ENCODE results near the gene DIPK1A. TPM values are rescaled to one million over a fixed set of nuclear protein-coding genes. Genes with fewer than 3 reads are reported as not detected.

Gene DIPK1A
- total RNA-seq, 1 experiment from 2014 or later, result 4.8 TPM

DNA sequence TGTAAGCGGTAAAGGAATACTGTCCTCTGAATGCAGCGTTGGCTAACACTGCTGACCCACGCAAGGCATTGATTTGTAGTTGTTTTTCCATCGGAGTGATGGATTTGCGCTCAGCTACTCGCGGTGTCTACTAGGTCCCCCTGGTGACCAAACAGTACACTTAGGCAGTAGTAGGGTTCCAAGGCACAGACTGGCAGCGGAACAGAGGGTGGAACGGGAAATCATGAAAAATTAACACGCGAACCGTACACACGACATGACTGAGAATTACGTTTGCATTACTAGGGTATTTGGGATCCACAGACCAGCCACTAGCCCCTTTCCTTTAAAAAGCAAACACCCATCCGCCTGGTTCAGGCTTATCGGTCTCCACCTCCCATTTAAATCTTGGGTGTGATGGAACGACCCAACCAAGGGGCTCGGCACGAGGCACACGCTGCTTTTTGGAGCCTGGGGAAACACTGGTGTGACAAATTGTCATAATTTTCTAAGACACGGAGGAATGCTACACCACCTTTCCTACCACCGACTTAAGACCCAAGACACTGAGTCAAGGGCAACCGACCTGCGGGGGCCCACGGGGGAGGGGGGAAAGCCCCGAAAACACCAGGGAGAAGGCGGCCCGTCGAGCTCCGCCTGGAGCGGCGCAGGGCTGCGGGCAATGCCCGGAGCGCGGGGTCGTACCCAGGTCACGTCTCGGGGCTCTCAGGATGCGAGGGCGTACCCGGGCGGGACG, 699 bp downstream of the DIPK1A start (continued):
- TF ChIP-seq RELA (CRISPR knock-in tag; IDR thresholded peaks at IDR 0.05; ENCODE audit: borderline replicate concordance) (no peak), ZNF423 (CRISPR knock-in tag; IDR thresholded peaks at IDR 0.05) (no peak)

DNA sequence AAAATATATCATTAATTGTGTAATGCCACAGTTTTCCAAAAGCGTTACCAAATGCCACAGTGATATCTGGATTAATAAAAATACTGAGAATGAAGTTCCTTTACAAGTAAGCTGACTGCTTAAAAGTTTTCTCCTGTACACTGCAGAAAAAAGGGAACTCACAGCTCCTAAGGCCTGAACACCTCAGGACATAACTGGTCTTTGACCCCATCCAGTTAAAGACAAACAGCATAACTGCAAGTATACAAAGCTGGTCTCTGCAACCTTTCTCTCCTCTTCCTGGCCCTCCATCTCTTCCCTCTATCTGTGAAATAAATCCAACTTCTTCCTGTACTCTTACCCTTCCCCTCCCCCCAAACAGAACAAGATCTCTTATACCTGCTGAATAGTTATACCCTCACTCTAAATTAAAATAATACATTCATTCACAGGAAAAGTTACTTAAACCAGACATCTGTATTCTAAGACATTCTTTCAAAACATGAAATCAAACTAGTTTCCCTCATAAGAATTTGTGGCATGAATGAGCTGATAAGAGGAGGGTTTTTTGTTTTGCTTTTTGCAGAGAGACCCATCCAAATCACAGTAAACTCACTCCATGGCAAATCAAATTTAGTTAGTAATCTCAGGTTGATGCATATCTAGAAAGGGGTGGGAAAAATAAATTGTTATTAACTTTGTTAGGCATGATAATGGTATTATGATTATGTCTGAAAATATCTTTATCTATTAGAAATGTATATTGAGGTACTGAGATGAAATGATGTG, 2.9 kb downstream of the DIPK1A start:
- DNase-seq (ENCODE audit: low spot score) (no peak), ATAC-seq (no peak)
- H3K9me3 Mint-ChIP-seq, result no peaks in the 10 kb centered on the region
- ChIA-PET POLR2A (no interaction called here), CTCF (interaction anchor here (1.0 to 4.9 kb wide), 2 partner anchors 35 to 58 kb away, joined by 3 to 43 read pairs; no protein-coding TSS in a partner anchor)
- H3K36me3 Mint-ChIP-seq, result no peaks in the 10 kb centered on the region
- H3K4me3 Mint-ChIP-seq, result no peak overlapping the region
- TF ChIP-seq SP1 (CRISPR knock-in tag; conservative IDR thresholded peaks at IDR 0.05) (no peak), KAT7 (CRISPR knock-in tag; IDR thresholded peaks at IDR 0.05; ENCODE audit: borderline replicate concordance) (no peak), RORB (CRISPR knock-in tag; IDR thresholded peaks at IDR 0.05) (no peak)
- TF ChIP-seq, protein P1, sequence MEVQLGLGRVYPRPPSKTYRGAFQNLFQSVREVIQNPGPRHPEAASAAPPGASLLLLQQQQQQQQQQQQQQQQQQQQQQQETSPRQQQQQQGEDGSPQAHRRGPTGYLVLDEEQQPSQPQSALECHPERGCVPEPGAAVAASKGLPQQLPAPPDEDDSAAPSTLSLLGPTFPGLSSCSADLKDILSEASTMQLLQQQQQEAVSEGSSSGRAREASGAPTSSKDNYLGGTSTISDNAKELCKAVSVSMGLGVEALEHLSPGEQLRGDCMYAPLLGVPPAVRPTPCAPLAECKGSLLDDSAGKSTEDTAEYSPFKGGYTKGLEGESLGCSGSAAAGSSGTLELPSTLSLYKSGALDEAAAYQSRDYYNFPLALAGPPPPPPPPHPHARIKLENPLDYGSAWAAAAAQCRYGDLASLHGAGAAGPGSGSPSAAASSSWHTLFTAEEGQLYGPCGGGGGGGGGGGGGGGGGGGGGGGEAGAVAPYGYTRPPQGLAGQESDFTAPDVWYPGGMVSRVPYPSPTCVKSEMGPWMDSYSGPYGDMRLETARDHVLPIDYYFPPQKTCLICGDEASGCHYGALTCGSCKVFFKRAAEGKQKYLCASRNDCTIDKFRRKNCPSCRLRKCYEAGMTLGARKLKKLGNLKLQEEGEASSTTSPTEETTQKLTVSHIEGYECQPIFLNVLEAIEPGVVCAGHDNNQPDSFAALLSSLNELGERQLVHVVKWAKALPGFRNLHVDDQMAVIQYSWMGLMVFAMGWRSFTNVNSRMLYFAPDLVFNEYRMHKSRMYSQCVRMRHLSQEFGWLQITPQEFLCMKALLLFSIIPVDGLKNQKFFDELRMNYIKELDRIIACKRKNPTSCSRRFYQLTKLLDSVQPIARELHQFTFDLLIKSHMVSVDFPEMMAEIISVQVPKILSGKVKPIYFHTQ (CRISPR knock-in tag; IDR thresholded peaks at IDR 0.05), result no peak
- H3K27ac Mint-ChIP-seq, result no peak overlapping the region
- peaks cover 9% of the 10 kb centered on the region for H3K27me3 Mint-ChIP-seq (ENCODE audit: low read depth)
- peaks cover 13% of the 10 kb centered on the region for H3K4me1 Mint-ChIP-seq

DNA sequence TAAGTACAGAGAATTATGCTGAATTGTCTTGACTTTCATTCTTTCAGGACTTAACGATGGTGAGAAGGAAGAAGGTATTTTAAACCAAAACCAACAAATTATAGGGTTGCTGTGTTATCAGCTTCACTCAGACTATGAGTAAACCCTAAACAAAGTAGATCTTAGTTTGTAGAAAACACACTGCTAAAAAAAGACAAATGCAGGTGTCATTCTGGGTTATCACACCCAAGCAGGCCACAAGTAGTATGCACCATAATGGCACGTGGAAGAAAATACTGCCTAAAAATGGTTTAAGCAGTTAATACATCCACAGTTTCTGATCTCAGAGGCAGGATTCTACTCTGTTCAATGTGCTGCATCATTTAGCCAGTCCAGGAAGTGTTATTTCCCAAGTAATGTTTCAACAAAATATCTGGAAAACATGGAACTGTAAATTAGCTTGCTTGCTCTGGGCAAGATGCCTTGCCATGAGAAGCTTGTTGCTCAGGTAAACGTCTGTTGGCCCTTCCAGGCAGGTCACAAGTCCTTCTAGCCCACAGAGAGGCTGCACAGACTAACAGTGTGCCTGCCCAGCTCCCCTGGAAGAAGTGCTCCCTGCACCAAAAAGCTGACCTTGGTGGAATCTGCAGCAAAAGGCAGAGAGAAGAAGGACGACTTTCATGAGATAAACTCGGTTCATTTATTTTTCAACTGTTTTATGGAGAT, 4.1 kb downstream of the DIPK1A start:
- TF ChIP-seq NR1H2 (CRISPR knock-in tag; IDR thresholded peaks at IDR 0.05) (no peak), NFE2L1 (CRISPR knock-in tag; IDR thresholded peaks at IDR 0.05) (no peak), ELF4 (CRISPR knock-in tag; IDR thresholded peaks at IDR 0.05; ENCODE audit: low read depth) (no peak), GABPB1 (CRISPR knock-in tag; IDR thresholded peaks at IDR 0.05) (no peak)
- Mint-ChIP-seq H3K36me3 (no peaks in the 10 kb centered on the region), H3K27ac (no peak overlapping the region), H3K4me1 (peaks cover 13% of the 10 kb centered on the region), H3K27me3 (ENCODE audit: low read depth) (peaks cover 9% of the 10 kb centered on the region), H3K9me3 (no peaks in the 10 kb centered on the region), H3K4me3 (no peak overlapping the region)
- ChIA-PET POLR2A (no interaction called here), CTCF (interaction anchor here (0.6 kb wide), 1 partner anchor 70 kb away, joined by 3 read pairs; no protein-coding TSS in a partner anchor)
- no peak for ATAC-seq
- DNase-seq (ENCODE audit: low spot score), result no peak

- no peak for ATAC-seq
- Mint-ChIP-seq H3K4me1 (peaks cover 17% of the 10 kb centered on the region), H3K9me3 (no peaks in the 10 kb centered on the region), H3K27me3 (ENCODE audit: low read depth) (peaks cover 9% of the 10 kb centered on the region), H3K27ac (no peak overlapping the region), H3K4me3 (no peak overlapping the region), H3K36me3 (no peaks in the 10 kb centered on the region)
- ChIA-PET CTCF (interaction anchor here (0.6 kb wide), 1 partner anchor 70 kb away, joined by 3 read pairs; no protein-coding TSS in a partner anchor), POLR2A (no interaction called here)
- no peak for DNase-seq (ENCODE audit: low spot score)
- TF ChIP-seq, protein P2, sequence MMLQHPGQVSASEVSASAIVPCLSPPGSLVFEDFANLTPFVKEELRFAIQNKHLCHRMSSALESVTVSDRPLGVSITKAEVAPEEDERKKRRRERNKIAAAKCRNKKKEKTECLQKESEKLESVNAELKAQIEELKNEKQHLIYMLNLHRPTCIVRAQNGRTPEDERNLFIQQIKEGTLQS (CRISPR knock-in tag; conservative IDR thresholded peaks at IDR 0.05), result no peak
- TF ChIP-seq CBFB (CRISPR knock-in tag; IDR thresholded peaks at IDR 0.05; ENCODE audit: low read depth) (no peak), ZNF423 (CRISPR knock-in tag; IDR thresholded peaks at IDR 0.05) (no peak), FOXK1 (CRISPR knock-in tag; IDR thresholded peaks at IDR 0.05) (no peak), IRF2 (CRISPR knock-in tag; IDR thresholded peaks at IDR 0.05; ENCODE audit: borderline replicate concordance, low read depth) (no peak), EMX1 (CRISPR knock-in tag; IDR thresholded peaks at IDR 0.05) (no peak), ATF1 (CRISPR knock-in tag; IDR thresholded peaks at IDR 0.05) (no peak), TP53 (CRISPR knock-in tag; IDR thresholded peaks at IDR 0.05) (no peak), GRHL2 (CRISPR knock-in tag; IDR thresholded peaks at IDR 0.05; ENCODE audit: insufficient replicate concordance, severe bottlenecking) (no peak), RORB (CRISPR knock-in tag; IDR thresholded peaks at IDR 0.05) (no peak), MXD4 (CRISPR knock-in tag; IDR thresholded peaks at IDR 0.05; ENCODE audit: borderline replicate concordance) (no peak), ZNF396 (CRISPR knock-in tag; IDR thresholded peaks at IDR 0.05; ENCODE audit: borderline replicate concordance) (no peak), RELA (CRISPR knock-in tag; IDR thresholded peaks at IDR 0.05; ENCODE audit: borderline replicate concordance) (no peak), ELF4 (CRISPR knock-in tag; IDR thresholded peaks at IDR 0.05; ENCODE audit: low read depth) (no peak), ZNF317 (CRISPR knock-in tag; IDR thresholded peaks at IDR 0.05; ENCODE audit: borderline replicate concordance, low read depth) (no peak), KAT7 (CRISPR knock-in tag; IDR thresholded peaks at IDR 0.05; ENCODE audit: borderline replicate concordance) (no peak), SOX15 (CRISPR knock-in tag; IDR thresholded peaks at IDR 0.05) (no peak), ZNF121 (CRISPR knock-in tag; IDR thresholded peaks at IDR 0.05) (no peak)
- TF ChIP-seq, protein P3, sequence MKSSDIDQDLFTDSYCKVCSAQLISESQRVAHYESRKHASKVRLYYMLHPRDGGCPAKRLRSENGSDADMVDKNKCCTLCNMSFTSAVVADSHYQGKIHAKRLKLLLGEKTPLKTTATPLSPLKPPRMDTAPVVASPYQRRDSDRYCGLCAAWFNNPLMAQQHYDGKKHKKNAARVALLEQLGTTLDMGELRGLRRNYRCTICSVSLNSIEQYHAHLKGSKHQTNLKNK (CRISPR knock-in tag; IDR thresholded peaks at IDR 0.05), result no peak
These were observed 4.8 kb downstream of the DIPK1A start for GRCh38 chr1:92956254-92957029.
